IMR-90 (cell line): Measurements from ENCODE around the gene PCID2. TPM values are rescaled to one million over a fixed set of nuclear protein-coding genes. Genes with fewer than 3 reads are reported as not detected.

ENCODE experiments used
- ATAC-seq: fragments of 200-7000 bp; cut with Tn5 transposase; 2 replicates; pipeline ENCODE4 v1.9.1; 2020; ENCODE audit warnings: low read depth, mild to moderate bottlenecking, moderate library complexity
- BruUV-seq: library from RNA; stranded (reverse); fragments of 400-500 nt; replicated peaks from 2 replicates; lab custom pipeline; 2021; lab: Mats Ljungman, UMichigan
- CTCF ChIA-PET: fragments of 300-600 bp; formaldehyde crosslinking; extraction: SDS; loops from one replicate; lab custom pipeline; 2021; ENCODE audit warnings: antibody characterized with exemption; lab: Yijun Ruan, JAX
- POLR2A ChIA-PET: fragments of 300-600 bp; sonication (Branson Sonifier 250); formaldehyde crosslinking; loops from one replicate; lab custom pipeline; 2022; ENCODE audit warnings: antibody characterized with exemption; ENCODE audit not compliant: unreplicated experiment; lab: Charles Lee
- DNase-seq: peaks from one replicate; pipeline ENCODE4 v3.0.0; 2013
- H2AFZ ChIP-seq: replicated peaks from 2 replicates; pipeline ENCODE3; 2013; ENCODE audit warnings: low read length, mild to moderate bottlenecking; ENCODE audit not compliant: poor library complexity
- H2AK5ac ChIP-seq: 2 replicates; pipeline ENCODE4 v1.6.1; 2013; ENCODE audit warnings: low read depth, low read length, inconsistent platforms
- H2AK9ac ChIP-seq: replicated peaks from 2 replicates; pipeline ENCODE3; 2013; ENCODE audit warnings: mild to moderate bottlenecking, low read depth, low read length, moderate library complexity; ENCODE audit not compliant: poor library complexity
- H2BK120ac ChIP-seq: 2 replicates; pipeline ENCODE4 v1.6.1; 2013; ENCODE audit warnings: low read depth, low read length, inconsistent platforms
- H2BK15ac ChIP-seq: 3 replicates; pipeline ENCODE4 v1.6.1; 2013; ENCODE audit warnings: low read depth, low read length, inconsistent platforms
- H2BK20ac ChIP-seq: 2 replicates; pipeline ENCODE4 v1.6.1; 2013; ENCODE audit warnings: low read depth, mild to moderate bottlenecking, inconsistent platforms, low read length, moderate library complexity
- H2BK5ac ChIP-seq: 2 replicates; pipeline ENCODE4 v1.6.1; 2013; ENCODE audit warnings: mild to moderate bottlenecking, low read depth, low read length, inconsistent platforms; ENCODE audit not compliant: poor library complexity, severe bottlenecking
- H3K14ac ChIP-seq: replicated peaks from 2 replicates; pipeline ENCODE4 v1.6.1; 2013; ENCODE audit warnings: low read depth, low read length, inconsistent platforms
- H3K18ac ChIP-seq: 2 replicates; pipeline ENCODE4 v1.6.1; 2013; ENCODE audit warnings: low read depth, low read length, control low read depth
- H3K23ac ChIP-seq: 2 replicates; pipeline ENCODE4 v1.6.1; 2013; ENCODE audit warnings: low read depth, low read length, inconsistent platforms
- H3K27ac ChIP-seq: 2 replicates; pipeline ENCODE4 v1.5.1; 2013; ENCODE audit warnings: mild to moderate bottlenecking, control low read depth, low read length; ENCODE audit not compliant: insufficient read depth
- H3K27me3 ChIP-seq: 2 replicates; pipeline ENCODE4 v1.6.1; 2013; ENCODE audit warnings: low read length; ENCODE audit not compliant: control insufficient read depth, insufficient read depth
- H3K36me3 ChIP-seq: 2 replicates; pipeline ENCODE4 v1.6.1; 2013; ENCODE audit warnings: low read length, mixed read lengths; ENCODE audit not compliant: control insufficient read depth, insufficient read depth
- H3K4ac ChIP-seq: 2 replicates; pipeline ENCODE4 v1.6.1; 2013; ENCODE audit warnings: low read depth, low read length, inconsistent platforms
- H3K4me1 ChIP-seq: 2 replicates; pipeline ENCODE4 v1.6.1; 2013; ENCODE audit warnings: low read length, mixed read lengths; ENCODE audit not compliant: control insufficient read depth, insufficient read depth
- H3K4me2 ChIP-seq: 2 replicates; pipeline ENCODE4 v1.6.1; 2013; ENCODE audit warnings: low read depth, mild to moderate bottlenecking, control low read depth, low read length, moderate library complexity
- H3K4me3 ChIP-seq: 2 replicates; pipeline ENCODE4 v1.5.1; 2013; ENCODE audit warnings: low read depth, mild to moderate bottlenecking, control low read depth, low read length, moderate library complexity; ENCODE audit not compliant: insufficient read depth
- H3K56ac ChIP-seq: 2 replicates; pipeline ENCODE4 v1.6.1; 2013; ENCODE audit warnings: low read length, inconsistent platforms; ENCODE audit not compliant: insufficient read depth; ENCODE audit errors: extremely low read depth
- H3K79me1 ChIP-seq, 2 experiments: 2 replicates each; pipeline ENCODE4 v1.6.1; 2013; ENCODE audit warnings: low read length in 2 of 2, inconsistent platforms in 1 of 2, low read depth in 1 of 2
- H3K9ac ChIP-seq: 2 replicates; pipeline ENCODE4 v1.6.1; 2013; ENCODE audit warnings: low read depth, low read length, control low read depth
- H3K9me1 ChIP-seq: 2 replicates; pipeline ENCODE4 v1.6.1; 2013; ENCODE audit warnings: low read length, inconsistent platforms; ENCODE audit not compliant: insufficient read depth
- H3K9me3 ChIP-seq: 2 replicates; pipeline ENCODE4 v1.6.1; 2013; ENCODE audit warnings: low read length; ENCODE audit not compliant: control insufficient read depth, insufficient read depth
- H4K20me1 ChIP-seq: 2 replicates; pipeline ENCODE4 v1.6.1; 2013; ENCODE audit warnings: low read length, inconsistent platforms; ENCODE audit not compliant: insufficient read depth
- H4K5ac ChIP-seq: 2 replicates; pipeline ENCODE4 v1.6.1; 2013; ENCODE audit warnings: mild to moderate bottlenecking, low read depth, low read length, control low read depth
- H4K8ac ChIP-seq, 2 experiments: 2 replicates each; pipeline ENCODE4 v1.6.1; 2013; ENCODE audit warnings: low read depth in 2 of 2, low read length in 2 of 2, control low read depth in 1 of 2, inconsistent platforms in 1 of 2
- H4K91ac ChIP-seq: 2 replicates; pipeline ENCODE4 v1.6.1; 2013; ENCODE audit warnings: low read depth, low read length, inconsistent platforms; ENCODE audit not compliant: insufficient read depth
- MAZ ChIP-seq: IDR thresholded peaks from 2 replicates; pipeline ENCODE4 v1.6.1; 2012; ENCODE audit warnings: low read depth, mild to moderate bottlenecking, low read length, improper control_type of control experiment, moderate library complexity, borderline replicate concordance
- RAD21 ChIP-seq: IDR thresholded peaks from 2 replicates; pipeline ENCODE4 v1.6.1; 2012; ENCODE audit warnings: low read length, improper control_type of control experiment
- WGBS, 2 experiments: methylation state at CpG; one replicate each; pipeline versions ENCODE4 v1.1.5 to v1.1.7; 2013; ENCODE audit warnings: missing lambda C conversion rate in 2 of 2; ENCODE audit not compliant: insufficient read length in 1 of 2; ENCODE audit errors: extremely low coverage in 2 of 2; 5-methylcytosine and 5-hydroxymethylcytosine counted together
- dilution Hi-C: fragments of 300-500 bp; cut with HindIII; formaldehyde crosslinking; loops from one replicate; pipeline ENCODE4 v1.14.3; 2018; ENCODE audit warnings: low sequenced_read_pairs; ENCODE audit not compliant: unreplicated experiment
- in situ Hi-C: fragments of 300-500 bp; cut with MboI; formaldehyde crosslinking; loops from 3 replicates; pipeline ENCODE4 v1.14.3; 2019; ENCODE audit warnings: low sequenced_read_pairs, inconsistent platforms, mixed read lengths
- intact Hi-C: fragments of 100-400 bp; cut with micrococcal nuclease; formaldehyde crosslinking; loops from 2 replicates; pipeline ENCODE4 v1.10.0; 2022
- polyA plus RNA-seq, 3 experiments: library from polyadenylated mRNA; depleted of rRNA; stranded (reverse); fragments of >200 nt; gene quantifications; 2 replicates each; pipeline ENCODE4 v1.2.3, GENCODE V29; 2012; ENCODE audit warnings: low replicate concordance in 1 of 3
- total RNA-seq: library from RNA; depleted of rRNA; stranded (reverse); fragments of >200 nt; gene quantifications from 2 replicates; pipeline ENCODE4 v1.2.3, GENCODE V29; 2012

Gene PCID2
- total and polyA plus RNA-seq, 2 of the 4 experiments (the other 2 are of a cell fraction): 83.5 to 90.9 TPM

DNA sequence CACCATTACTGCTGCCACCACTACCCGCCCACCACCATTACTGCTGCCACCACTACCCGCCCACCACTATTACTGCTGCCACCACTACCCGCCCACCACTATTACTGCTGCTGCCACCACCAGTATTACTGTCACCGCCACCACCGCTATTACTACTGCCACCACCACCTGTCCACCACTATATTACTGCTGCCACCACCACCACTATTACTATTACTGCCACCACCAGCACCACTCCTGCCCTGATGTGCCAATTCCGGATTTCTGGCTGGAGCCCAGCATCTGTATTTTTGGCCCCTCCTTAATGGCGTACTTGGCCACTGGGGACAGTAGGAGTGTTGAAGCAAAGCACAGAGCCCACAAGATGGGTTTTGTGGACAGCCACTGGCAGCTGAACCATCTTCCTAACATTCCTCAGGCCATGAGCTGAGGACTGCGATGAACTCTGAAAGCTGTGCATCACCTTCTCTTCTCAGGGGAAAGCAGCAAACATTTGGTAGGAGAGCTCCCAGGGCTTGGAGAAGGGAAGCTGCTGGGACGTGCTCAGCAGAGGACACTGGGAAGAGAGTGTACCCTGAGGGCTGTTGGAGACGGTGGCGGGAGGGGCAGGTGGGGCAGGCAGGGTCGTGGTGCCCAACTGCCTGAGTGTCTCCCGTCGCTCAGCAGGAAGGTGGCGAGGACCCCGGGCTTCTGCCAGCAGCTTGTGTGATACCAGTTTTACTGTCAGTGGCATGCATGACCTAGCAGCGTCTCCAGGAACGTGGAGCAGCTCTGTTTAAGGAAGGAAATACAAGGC lies 23.9 kb upstream of the PCID2 start:
- no peak overlapping the region for H3K9ac ChIP-seq
- peaks cover 12% of the 10 kb centered on the region for H3K9me1 ChIP-seq
- H2BK15ac ChIP-seq: no peak overlapping the region
- no peaks in the 10 kb centered on the region for H3K9me3 ChIP-seq
- no peak overlapping the region for H3K27ac ChIP-seq
- H4K8ac ChIP-seq: no peak overlapping the region
- no peak overlapping the region for H2BK20ac ChIP-seq
- H2BK120ac ChIP-seq: no peak overlapping the region
- no peak overlapping the region for H2BK5ac ChIP-seq
- H2AK9ac ChIP-seq: no peak overlapping the region
- no peak overlapping the region for H4K91ac ChIP-seq
- TF ChIP-seq MAZ (no peak), RAD21 (no peak)
- H3K4me3 ChIP-seq: no peak overlapping the region
- H3K18ac ChIP-seq: no peak overlapping the region
- no peak for ATAC-seq
- peaks cover 8% of the 10 kb centered on the region for H4K20me1 ChIP-seq
- H3K79me1 ChIP-seq: peaks cover 18 to 41% of the 10 kb centered on the region in 2 experiments
- H2AFZ ChIP-seq: no peak overlapping the region
- no peak overlapping the region for H2AK5ac ChIP-seq
- no peak overlapping the region for H3K14ac ChIP-seq
- no peak overlapping the region for H3K4ac ChIP-seq
- H3K56ac ChIP-seq: no peak overlapping the region
- WGBS, 2 experiments: 93% methylated on average over 9 of the region's 18 CpGs; no CpG with 5 or more reads in 1 of the 2 experiments
- dilution Hi-C loops (no loop called here), intact Hi-C loops (loop anchor here (10.0 kb wide), 1 partner anchor 288 kb away; no protein-coding TSS in a partner anchor), in situ Hi-C loops (loop anchor here (5.0 to 25.0 kb wide), 2 partner anchors 195 to 295 kb away; no protein-coding TSS in a partner anchor)
- no peak overlapping the region for H3K23ac ChIP-seq
- DNase-seq: no peak
- no peak overlapping the region for H3K4me2 ChIP-seq
- H3K4me1 ChIP-seq: peaks cover 4% of the 10 kb centered on the region; the same call in 1 of the 2 replicates
- ChIA-PET POLR2A (no interaction called here), CTCF (no interaction called here)
- H4K5ac ChIP-seq: no peak overlapping the region
- H3K27me3 ChIP-seq: no peaks in the 10 kb centered on the region
- peaks cover 53% of the 10 kb centered on the region for H3K36me3 ChIP-seq
- BruUV-seq: no TSS peak
